ENCODE measurements around the gene ROM1.

DNA sequence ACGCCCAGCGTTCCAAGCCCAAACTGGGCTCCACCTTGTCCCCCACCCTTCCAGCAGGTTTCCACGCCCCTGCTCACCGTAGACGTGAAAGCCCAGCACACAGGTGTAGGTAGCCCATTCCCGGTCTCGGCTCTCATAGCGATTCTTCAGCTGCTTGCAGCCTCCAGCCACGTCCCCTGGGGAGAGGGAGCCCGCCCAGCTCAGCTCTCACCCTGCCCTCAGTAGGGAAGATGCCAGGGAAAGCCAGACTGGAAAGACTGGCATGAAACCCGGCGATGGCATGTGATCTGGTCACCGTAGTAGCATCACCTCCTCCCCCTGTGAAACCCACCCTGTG lies 10.0 kb upstream of the ROM1 start:
- TF ChIP-seq, protein P1, sequence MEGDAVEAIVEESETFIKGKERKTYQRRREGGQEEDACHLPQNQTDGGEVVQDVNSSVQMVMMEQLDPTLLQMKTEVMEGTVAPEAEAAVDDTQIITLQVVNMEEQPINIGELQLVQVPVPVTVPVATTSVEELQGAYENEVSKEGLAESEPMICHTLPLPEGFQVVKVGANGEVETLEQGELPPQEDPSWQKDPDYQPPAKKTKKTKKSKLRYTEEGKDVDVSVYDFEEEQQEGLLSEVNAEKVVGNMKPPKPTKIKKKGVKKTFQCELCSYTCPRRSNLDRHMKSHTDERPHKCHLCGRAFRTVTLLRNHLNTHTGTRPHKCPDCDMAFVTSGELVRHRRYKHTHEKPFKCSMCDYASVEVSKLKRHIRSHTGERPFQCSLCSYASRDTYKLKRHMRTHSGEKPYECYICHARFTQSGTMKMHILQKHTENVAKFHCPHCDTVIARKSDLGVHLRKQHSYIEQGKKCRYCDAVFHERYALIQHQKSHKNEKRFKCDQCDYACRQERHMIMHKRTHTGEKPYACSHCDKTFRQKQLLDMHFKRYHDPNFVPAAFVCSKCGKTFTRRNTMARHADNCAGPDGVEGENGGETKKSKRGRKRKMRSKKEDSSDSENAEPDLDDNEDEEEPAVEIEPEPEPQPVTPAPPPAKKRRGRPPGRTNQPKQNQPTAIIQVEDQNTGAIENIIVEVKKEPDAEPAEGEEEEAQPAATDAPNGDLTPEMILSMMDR (IDR thresholded peaks at IDR 0.05): no peak
- no peak for TF ChIP-seq POLR2AphosphoS5 (IDR thresholded peaks at IDR 0.05)

All from breast epithelium (tissue), 3 donors.